H1 (cell line): Measurements from ENCODE around the gene MELTF.
A peak's percentile ranks its signal among the peaks of the same experiment; 100 is the strongest.

Source experiments
- CEBPB ChIP-seq: IDR thresholded peaks from 2 replicates; pipeline ENCODE4 v1.6.1; 2012; ENCODE audit warnings: low read depth, low read length
- EP300 ChIP-seq, 2 experiments: IDR thresholded peaks; 1 replicate in 1 of 2; 2 replicates in 1 of 2; pipeline ENCODE4 v1.6.1; 2011 to 2012; ENCODE audit warnings: low read depth in 2 of 2, low read length in 2 of 2, mild to moderate bottlenecking in 2 of 2, borderline replicate concordance in 1 of 2, inconsistent platforms in 1 of 2, moderate library complexity in 1 of 2
- EZH2 ChIP-seq: fragments of 200-600 bp; sonication (generic); IDR thresholded peaks from 2 replicates; pipeline ENCODE4 v1.7.1; 2012; ENCODE audit warnings: low read depth, mild to moderate bottlenecking, moderate library complexity, low read length, inconsistent platforms; ENCODE audit not compliant: severe bottlenecking
- HDAC2 ChIP-seq, 2 experiments: fragments of 300-600 bp in 1 of 2; sonication (generic) in 1 of 2; IDR thresholded peaks; 2 replicates each; pipeline ENCODE4 v1.6.1; 2011 to 2012; ENCODE audit warnings: low read depth in 2 of 2, low read length in 2 of 2, mild to moderate bottlenecking in 2 of 2, moderate library complexity in 2 of 2, borderline replicate concordance in 1 of 2, inconsistent platforms in 1 of 2
- KDM5A ChIP-seq: fragments of 200-600 bp; IDR thresholded peaks from 2 replicates; pipeline ENCODE4 v1.7.1; 2012; ENCODE audit warnings: mild to moderate bottlenecking, low read length, inconsistent platforms, mixed read lengths
- POLR2A ChIP-seq, 2 experiments: IDR thresholded peaks; 1 replicate in 1 of 2; 2 replicates in 1 of 2; pipeline ENCODE4 v1.6.1; 2011; ENCODE audit warnings: low read depth in 2 of 2, low read length in 2 of 2, mild to moderate bottlenecking in 2 of 2; ENCODE audit errors: control extremely low read depth in 1 of 2
- POLR2AphosphoS5 ChIP-seq: IDR thresholded peaks from 2 replicates; pipeline ENCODE4 v1.6.1; 2011; ENCODE audit warnings: low read depth, low read length
- RFX5 ChIP-seq: IDR thresholded peaks from 2 replicates; pipeline ENCODE4 v1.6.1; 2011; ENCODE audit warnings: low read depth, low read length, improper control_type of control experiment, borderline replicate concordance
- SP4 ChIP-seq: IDR thresholded peaks from 2 replicates; pipeline ENCODE4 v1.6.1; 2012; ENCODE audit warnings: low read length, inconsistent platforms
- SRF ChIP-seq: IDR thresholded peaks from 2 replicates; pipeline ENCODE4 v1.6.1; 2011; ENCODE audit warnings: mild to moderate bottlenecking, low read depth, low read length, moderate library complexity
- SUZ12 ChIP-seq: fragments of 200-600 bp; sonication (generic); IDR thresholded peaks from 2 replicates; pipeline ENCODE4 v1.6.1; 2012; ENCODE audit warnings: mild to moderate bottlenecking, inconsistent platforms, low read length, moderate library complexity, mixed read lengths
- YY1 ChIP-seq: IDR thresholded peaks from 2 replicates; pipeline ENCODE4 v1.6.1; 2011; ENCODE audit warnings: low read depth, mild to moderate bottlenecking, low read length
- TF ChIP-seq, protein P1 (sequence below), 3 experiments: IDR thresholded peaks; 1 replicate in 2 of 3; 2 replicates in 1 of 3; pipeline versions ENCODE4 v1.5.1 to v1.6.1; 2011; ENCODE audit warnings: low read length in 3 of 3, mild to moderate bottlenecking in 3 of 3, inconsistent platforms in 2 of 3, low read depth in 1 of 3, moderate library complexity in 1 of 3; ENCODE audit not compliant: insufficient read depth in 1 of 3; ENCODE audit errors: control extremely low read depth in 1 of 3

DNA sequence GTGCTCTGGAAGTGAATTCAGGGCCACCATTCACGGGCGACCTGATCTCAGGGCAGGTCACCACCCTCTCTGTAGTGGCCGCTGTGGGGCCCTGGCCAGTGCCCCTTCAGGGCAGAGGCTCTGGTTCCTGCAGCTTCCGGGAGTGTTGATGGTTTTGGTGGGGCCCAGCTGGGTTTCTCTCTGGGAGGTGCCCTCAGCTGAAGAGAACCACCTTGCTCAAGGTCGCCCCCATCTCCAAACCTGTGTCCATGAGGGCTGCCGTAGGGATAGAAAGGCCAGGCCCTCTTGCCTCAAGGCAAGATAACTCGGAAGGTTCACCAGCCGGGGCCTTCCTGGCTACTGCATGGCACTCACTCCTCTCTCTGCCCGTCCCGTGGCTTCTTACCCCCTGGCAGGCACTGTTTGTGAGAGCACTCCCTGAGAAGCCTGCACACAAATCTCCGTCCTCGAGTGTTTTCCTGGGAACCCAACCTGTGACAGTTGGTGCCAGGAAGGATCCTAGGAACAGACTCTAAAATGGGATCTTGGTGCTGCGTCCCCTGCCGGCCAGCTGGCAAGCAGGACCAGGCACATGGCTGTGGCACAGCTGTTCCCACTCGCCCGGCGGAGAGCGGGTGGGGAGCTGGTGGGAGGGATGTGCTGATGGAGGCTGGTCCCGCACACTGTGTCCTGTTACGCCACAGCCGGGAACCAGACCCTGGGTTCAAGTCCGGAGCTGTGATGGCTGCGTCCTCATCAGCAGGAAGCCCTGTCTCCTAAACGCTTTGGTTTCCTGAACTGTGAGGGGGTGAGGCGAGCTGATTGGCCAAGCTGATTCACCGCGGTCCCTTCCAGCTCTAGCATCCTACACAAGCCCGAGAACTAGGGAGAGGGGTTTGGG, 37.8 kb downstream of the MELTF start:
- TF ChIP-seq EP300 (IDR thresholded peaks at IDR 0.05; ENCODE audit: borderline replicate concordance in 1 of 2, low read depth in 2 of 2, low read length in 2 of 2) (no peak), SRF (no peak), EZH2 (no peak), POLR2A (IDR thresholded peaks at IDR 0.05; ENCODE audit: control extremely low read depth in 1 of 2, low read depth in 2 of 2, low read length in 2 of 2) (no peak), SP4 (no peak), POLR2AphosphoS5 (no peak), YY1 (no peak), SUZ12 (no peak), RFX5 (no peak), CEBPB (no peak), HDAC2 (IDR thresholded peaks at IDR 0.05; ENCODE audit: borderline replicate concordance in 1 of 2, low read depth in 2 of 2, low read length in 2 of 2) (no peak), KDM5A (no peak)
- TF ChIP-seq, protein P1, sequence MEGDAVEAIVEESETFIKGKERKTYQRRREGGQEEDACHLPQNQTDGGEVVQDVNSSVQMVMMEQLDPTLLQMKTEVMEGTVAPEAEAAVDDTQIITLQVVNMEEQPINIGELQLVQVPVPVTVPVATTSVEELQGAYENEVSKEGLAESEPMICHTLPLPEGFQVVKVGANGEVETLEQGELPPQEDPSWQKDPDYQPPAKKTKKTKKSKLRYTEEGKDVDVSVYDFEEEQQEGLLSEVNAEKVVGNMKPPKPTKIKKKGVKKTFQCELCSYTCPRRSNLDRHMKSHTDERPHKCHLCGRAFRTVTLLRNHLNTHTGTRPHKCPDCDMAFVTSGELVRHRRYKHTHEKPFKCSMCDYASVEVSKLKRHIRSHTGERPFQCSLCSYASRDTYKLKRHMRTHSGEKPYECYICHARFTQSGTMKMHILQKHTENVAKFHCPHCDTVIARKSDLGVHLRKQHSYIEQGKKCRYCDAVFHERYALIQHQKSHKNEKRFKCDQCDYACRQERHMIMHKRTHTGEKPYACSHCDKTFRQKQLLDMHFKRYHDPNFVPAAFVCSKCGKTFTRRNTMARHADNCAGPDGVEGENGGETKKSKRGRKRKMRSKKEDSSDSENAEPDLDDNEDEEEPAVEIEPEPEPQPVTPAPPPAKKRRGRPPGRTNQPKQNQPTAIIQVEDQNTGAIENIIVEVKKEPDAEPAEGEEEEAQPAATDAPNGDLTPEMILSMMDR (IDR thresholded peaks at IDR 0.05; ENCODE audit: control extremely low read depth in 1 of 3, insufficient read depth in 1 of 3, low read depth in 1 of 3, low read length in 3 of 3) = peak in 1 of 3 experiments; percentile 4; a peak in 1 of 4 replicates
